Lung (tissue), 12 donors: ENCODE data around the gene VTI1A. TPM values are rescaled to one million over a fixed set of nuclear protein-coding genes. Genes with fewer than 3 reads are reported as not detected.

Experiments used
- ATAC-seq: fragments of 200-7000 bp; cut with Tn5 transposase; one replicate; pipeline ENCODE4 v1.9.1; 2020; ENCODE audit warnings: moderate number of reproducible peaks; ENCODE audit not compliant: insufficient read depth, low FRiP score
- DNase-seq, 3 donors: peaks; one replicate each; pipeline ENCODE4 v3.0.0-alpha.2; 2013 to 2017
- H3K27ac ChIP-seq, 2 donors: one replicate each; pipeline ENCODE4 v1.5.1; 2013; ENCODE audit warnings: mild to moderate bottlenecking in 2 of 2, moderate library complexity in 2 of 2, control low read depth in 1 of 2, inconsistent platforms in 1 of 2, low read depth in 1 of 2, low read length in 1 of 2
- H3K27me3 ChIP-seq, 3 donors: one replicate each; pipeline ENCODE4 v1.5.1; 2013; ENCODE audit warnings: low read length in 2 of 3; ENCODE audit not compliant: control insufficient read depth in 3 of 3, insufficient read depth in 3 of 3
- H3K36me3 ChIP-seq, 4 donors: one replicate each; pipeline ENCODE4 v1.5.1; 2013; ENCODE audit warnings: low read length in 4 of 4, mild to moderate bottlenecking in 1 of 4, moderate library complexity in 1 of 4; ENCODE audit not compliant: control insufficient read depth in 4 of 4, insufficient read depth in 4 of 4
- H3K4me1 ChIP-seq, 5 donors: one replicate each; pipeline ENCODE4 v1.5.1; 2013; ENCODE audit warnings: low read length in 5 of 5, mild to moderate bottlenecking in 2 of 5, moderate library complexity in 1 of 5; ENCODE audit not compliant: control insufficient read depth in 5 of 5, insufficient read depth in 5 of 5
- H3K4me3 ChIP-seq: one replicate; pipeline ENCODE4 v1.5.1; 2013; ENCODE audit warnings: mild to moderate bottlenecking, control low read depth, moderate library complexity
- H3K9ac ChIP-seq, 2 donors: one replicate each; pipeline ENCODE4 v1.5.1; 2013; ENCODE audit warnings: low read length in 2 of 2, control low read depth in 1 of 2; ENCODE audit not compliant: insufficient read depth in 1 of 2
- H3K9me3 ChIP-seq, 4 donors: one replicate each; pipeline ENCODE4 v1.5.1; 2013; ENCODE audit warnings: low read length in 3 of 4, mild to moderate bottlenecking in 1 of 4, moderate library complexity in 1 of 4; ENCODE audit not compliant: control insufficient read depth in 4 of 4, insufficient read depth in 3 of 4
- WGBS, 2 donors: extraction: QIAGEN DNeasy Blood & Tissue Kit; methylation state at CpG; one replicate each; pipeline ENCODE4 v1.1.7; 2013; 5-methylcytosine and 5-hydroxymethylcytosine counted together
- polyA plus RNA-seq, 2 donors: library from polyadenylated mRNA; stranded (reverse); fragments of 200-250 nt; gene quantifications; one replicate each; pipeline ENCODE4 v1.2.1, GENCODE V29; 2013
- total RNA-seq, 2 donors: library from RNA; depleted of rRNA in 1 of 2; stranded (reverse); fragments of >200 nt in 1 of 2; gene quantifications; one replicate each; pipeline ENCODE4 v1.2.1, GENCODE V29; 2014 to 2021
- TF ChIP-seq, protein P1 (sequence below): IDR thresholded peaks from 2 replicates; pipeline ENCODE4 v1.5.1; 2012; ENCODE audit warnings: mild to moderate bottlenecking; ENCODE audit errors: control extremely low read depth, extremely low read depth
- donor health status: control.
- donor health status: control.
- donor health status: Bipolar disorder and iron deficiency.
- donor health status: healthy.
- donor health status: DM: yes; HTN: yes; CAD: no.

Gene VTI1A
- total and polyA plus RNA-seq, 4 donors, result 9.2 to 48.2 (median 28.4) TPM

DNA sequence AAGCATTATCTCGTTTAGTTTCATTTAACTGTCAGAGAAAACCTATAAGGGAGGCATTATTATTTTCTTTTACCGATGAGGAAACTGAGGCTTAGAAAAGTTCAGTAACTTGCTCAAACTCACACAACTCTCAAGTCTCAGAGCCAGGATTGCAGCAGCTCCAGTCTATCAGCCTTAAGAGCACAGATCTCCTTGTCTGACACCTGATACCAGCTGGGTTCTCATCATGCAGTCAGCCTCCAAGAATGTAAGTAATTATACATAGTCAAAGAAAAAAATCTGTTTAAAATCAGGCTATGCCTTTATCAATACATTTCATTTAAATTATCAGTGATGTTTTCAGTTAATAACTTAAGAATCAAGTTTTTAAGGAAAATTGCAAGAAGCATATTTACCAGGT lies 266.4 kb downstream of the VTI1A start:
- Histone ChIP-seq H3K4me3 (no peak overlapping the region), H3K9ac (no peak overlapping the region), H3K9me3 (no peaks in the 10 kb centered on the region), H3K36me3 (no peaks in the 10 kb centered on the region), H3K27me3 (no peaks in the 10 kb centered on the region), H3K27ac (no peak overlapping the region), H3K4me1 (no peaks in the 10 kb centered on the region)
- ATAC-seq (no peak), DNase-seq (no peak)
- WGBS, 2 donors, result 92 to 97% methylated on average over 2 of the region's 2 CpGs
- TF ChIP-seq, protein P1, sequence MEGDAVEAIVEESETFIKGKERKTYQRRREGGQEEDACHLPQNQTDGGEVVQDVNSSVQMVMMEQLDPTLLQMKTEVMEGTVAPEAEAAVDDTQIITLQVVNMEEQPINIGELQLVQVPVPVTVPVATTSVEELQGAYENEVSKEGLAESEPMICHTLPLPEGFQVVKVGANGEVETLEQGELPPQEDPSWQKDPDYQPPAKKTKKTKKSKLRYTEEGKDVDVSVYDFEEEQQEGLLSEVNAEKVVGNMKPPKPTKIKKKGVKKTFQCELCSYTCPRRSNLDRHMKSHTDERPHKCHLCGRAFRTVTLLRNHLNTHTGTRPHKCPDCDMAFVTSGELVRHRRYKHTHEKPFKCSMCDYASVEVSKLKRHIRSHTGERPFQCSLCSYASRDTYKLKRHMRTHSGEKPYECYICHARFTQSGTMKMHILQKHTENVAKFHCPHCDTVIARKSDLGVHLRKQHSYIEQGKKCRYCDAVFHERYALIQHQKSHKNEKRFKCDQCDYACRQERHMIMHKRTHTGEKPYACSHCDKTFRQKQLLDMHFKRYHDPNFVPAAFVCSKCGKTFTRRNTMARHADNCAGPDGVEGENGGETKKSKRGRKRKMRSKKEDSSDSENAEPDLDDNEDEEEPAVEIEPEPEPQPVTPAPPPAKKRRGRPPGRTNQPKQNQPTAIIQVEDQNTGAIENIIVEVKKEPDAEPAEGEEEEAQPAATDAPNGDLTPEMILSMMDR, result no peak

GRCh38 chr10:112715581-112715980 lies 268.6 kb downstream of the VTI1A start:
- Histone ChIP-seq H3K36me3 (no peaks in the 10 kb centered on the region), H3K9ac (no peak overlapping the region), H3K4me3 (no peak overlapping the region), H3K27me3 (no peaks in the 10 kb centered on the region), H3K9me3 (no peaks in the 10 kb centered on the region), H3K4me1 (no peaks in the 10 kb centered on the region), H3K27ac (no peak overlapping the region)
- DNase-seq, result no peak
- ATAC-seq, result no peak
- TF ChIP-seq, protein P1, result no peak
- 96 to 97% methylated on average over 5 of the region's 5 CpGs for WGBS, 2 donors

DNA sequence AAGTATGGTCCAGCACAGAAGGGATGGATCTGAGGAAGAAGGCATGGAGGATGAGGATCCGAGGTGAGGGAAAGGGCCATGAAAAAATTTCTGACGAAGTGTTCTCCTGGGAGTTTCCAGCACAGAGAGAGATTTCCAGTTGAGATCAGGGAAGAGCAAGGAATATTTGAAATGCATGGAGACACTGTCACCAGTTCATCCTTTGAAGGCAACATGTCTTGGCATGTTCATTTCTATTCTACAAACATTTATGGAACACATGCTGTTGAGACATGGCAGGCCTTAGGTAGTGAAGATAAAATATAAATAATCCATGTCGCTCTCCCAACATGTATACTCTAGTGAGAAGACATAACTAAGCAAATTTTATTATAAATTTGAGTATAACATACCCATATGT lies 269.1 kb downstream of the VTI1A start:
- Histone ChIP-seq H3K9ac (no peak overlapping the region), H3K9me3 (no peaks in the 10 kb centered on the region), H3K4me3 (no peak overlapping the region), H3K27ac (no peak overlapping the region), H3K4me1 (no peaks in the 10 kb centered on the region), H3K36me3 (no peaks in the 10 kb centered on the region), H3K27me3 (no peaks in the 10 kb centered on the region)
- DNase-seq (no peak), ATAC-seq (no peak)
- WGBS, 2 donors, result 98 to 99% methylated on average over 3 of the region's 3 CpGs
- TF ChIP-seq, protein P1, result no peak

GRCh38 chr10:112716924-112717413 lies 270.0 kb downstream of the VTI1A start:
- peak in 2 of 3 donors; percentile 35 to 70 for DNase-seq
- no peaks in the 10 kb centered on the region for H3K9me3 ChIP-seq
- no peak overlapping the region for H3K4me3 ChIP-seq
- no peak overlapping the region for H3K27ac ChIP-seq
- no peaks in the 10 kb centered on the region for H3K4me1 ChIP-seq
- no peak for ATAC-seq
- TF ChIP-seq, protein P1, result no peak
- H3K27me3 ChIP-seq, result no peaks in the 10 kb centered on the region
- H3K36me3 ChIP-seq, result no peaks in the 10 kb centered on the region
- WGBS, 2 donors, result 68 to 75% methylated on average over 6 of the region's 6 CpGs
- H3K9ac ChIP-seq, result no peak overlapping the region
